Upper lobe of left lung (tissue), 4 donors: ENCODE measurements around the gene EIF3B.
"Not testable (repeated sequence)": the region's sequence is repeated elsewhere in the genome, so short reads cannot be mapped to it uniquely, and the experiment has no call there.

ENCODE experiments used
- EP300 ChIP-seq, 4 donors: sonication (generic); formaldehyde crosslinking; IDR thresholded peaks; one replicate each; pipeline ENCODE4 v1.5.1; 2017; ENCODE audit warnings: antibody characterized with exemption in 4 of 4, control low read depth in 2 of 4
- POLR2A ChIP-seq, 4 donors: fragments of 450-650 bp; IDR thresholded peaks; one replicate each; pipeline ENCODE4 v1.5.1; 2016 to 2017; ENCODE audit warnings: antibody characterized with exemption in 4 of 4, mild to moderate bottlenecking in 2 of 4
- TF ChIP-seq, protein P1 (sequence below), 6 experiments: fragments of 450-650 bp in 4 of 6; fragments of 200-600 bp in 2 of 6; sonication (generic) in 2 of 6; IDR thresholded peaks; one replicate each; pipeline ENCODE4 v1.5.1; 2016 to 2019; ENCODE audit warnings: antibody characterized with exemption in 6 of 6

DNA sequence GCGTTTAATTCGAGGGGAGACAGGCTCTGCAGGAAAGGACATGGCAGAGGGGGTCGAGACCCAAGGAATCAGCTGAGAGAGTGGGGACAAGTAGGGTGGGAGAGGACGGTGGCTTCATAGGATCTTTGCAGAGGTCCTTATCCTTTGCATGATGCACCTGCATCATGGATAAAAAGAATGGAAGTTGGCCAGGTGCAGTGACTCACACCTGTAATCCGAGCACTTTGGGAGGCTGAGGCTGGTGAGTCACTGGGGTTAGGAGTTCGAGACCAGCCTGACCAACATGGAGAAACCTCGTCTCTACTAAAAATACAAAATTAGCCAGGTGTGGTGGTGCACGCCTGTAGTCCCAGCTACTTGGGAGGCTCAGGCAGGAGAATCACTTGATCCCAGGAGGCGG is 31.5 kb downstream of the EIF3B start:
- TF ChIP-seq, protein P1, sequence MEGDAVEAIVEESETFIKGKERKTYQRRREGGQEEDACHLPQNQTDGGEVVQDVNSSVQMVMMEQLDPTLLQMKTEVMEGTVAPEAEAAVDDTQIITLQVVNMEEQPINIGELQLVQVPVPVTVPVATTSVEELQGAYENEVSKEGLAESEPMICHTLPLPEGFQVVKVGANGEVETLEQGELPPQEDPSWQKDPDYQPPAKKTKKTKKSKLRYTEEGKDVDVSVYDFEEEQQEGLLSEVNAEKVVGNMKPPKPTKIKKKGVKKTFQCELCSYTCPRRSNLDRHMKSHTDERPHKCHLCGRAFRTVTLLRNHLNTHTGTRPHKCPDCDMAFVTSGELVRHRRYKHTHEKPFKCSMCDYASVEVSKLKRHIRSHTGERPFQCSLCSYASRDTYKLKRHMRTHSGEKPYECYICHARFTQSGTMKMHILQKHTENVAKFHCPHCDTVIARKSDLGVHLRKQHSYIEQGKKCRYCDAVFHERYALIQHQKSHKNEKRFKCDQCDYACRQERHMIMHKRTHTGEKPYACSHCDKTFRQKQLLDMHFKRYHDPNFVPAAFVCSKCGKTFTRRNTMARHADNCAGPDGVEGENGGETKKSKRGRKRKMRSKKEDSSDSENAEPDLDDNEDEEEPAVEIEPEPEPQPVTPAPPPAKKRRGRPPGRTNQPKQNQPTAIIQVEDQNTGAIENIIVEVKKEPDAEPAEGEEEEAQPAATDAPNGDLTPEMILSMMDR (IDR thresholded peaks at IDR 0.05): not testable (repeated sequence)
- not testable (repeated sequence) for TF ChIP-seq POLR2A, EP300 (IDR thresholded peaks at IDR 0.05)
